HG03521 (cell line): ENCODE data around the gene MTFR1L.

Source experiments
- ATAC-seq: cut with Tn5 transposase; IDR thresholded peaks from one replicate; pipeline ENCODE4 v1.9.1; 2021; ENCODE audit warnings: mild to moderate bottlenecking, moderate library complexity; ENCODE audit not compliant: unreplicated experiment

The MTFR1L gene

GRCh38 chr1:25790472-25790871 is 29.3 kb upstream of the MTFR1L start:
- ATAC-seq = no peak

GRCh38 chr1:25792115-25792514 is 27.6 kb upstream of the MTFR1L start:
- no peak for ATAC-seq

- no peak for ATAC-seq
Measured at GRCh38 chr1:25793585-25794170, 26.1 kb upstream of the MTFR1L start.

GRCh38 chr1:25794325-25794724 is 25.4 kb upstream of the MTFR1L start:
- no peak for ATAC-seq

GRCh38 chr1:25795211-25795610 is 24.5 kb upstream of the MTFR1L start:
- ATAC-seq = no peak

GRCh38 chr1:25795946-25796810 is 23.6 kb upstream of the MTFR1L start:
- ATAC-seq = no peak

GRCh38 chr1:25796811-25797458 is 22.8 kb upstream of the MTFR1L start:
- no peak for ATAC-seq

GRCh38 chr1:25797939-25798338 is 21.8 kb upstream of the MTFR1L start:
- ATAC-seq = no peak

GRCh38 chr1:25798666-25799351 is 20.9 kb upstream of the MTFR1L start:
- no peak for ATAC-seq

GRCh38 chr1:25799352-25799934 is 20.3 kb upstream of the MTFR1L start:
- ATAC-seq = no peak

- no peak for ATAC-seq
Measured at GRCh38 chr1:25799935-25800702, 19.6 kb upstream of the MTFR1L start, which contains the start of gene SELENON. TSS of gene SELENON (plus strand) at chr1:25800193. CDS start at chr1:25800231, 38 bp downstream.

- ATAC-seq = no peak
Measured at GRCh38 chr1:25800703-25801377, 18.9 kb upstream of the MTFR1L start.

GRCh38 chr1:25802915-25803314 is 16.8 kb upstream of the MTFR1L start:
- peak; percentile 52 for ATAC-seq

- ATAC-seq = no peak
Measured at GRCh38 chr1:25803368-25803767, 16.4 kb upstream of the MTFR1L start.

GRCh38 chr1:25804244-25804963 is 15.3 kb upstream of the MTFR1L start:
- no peak for ATAC-seq

- ATAC-seq = no peak
Measured at GRCh38 chr1:25804964-25805862, 14.5 kb upstream of the MTFR1L start.

GRCh38 chr1:25805863-25806225 is 13.9 kb upstream of the MTFR1L start:
- ATAC-seq = no peak

- no peak for ATAC-seq
Measured at GRCh38 chr1:25806418-25806817, 13.3 kb upstream of the MTFR1L start.
